ENCODE data around the gene HTT. TPM values are rescaled to one million over a fixed set of nuclear protein-coding genes. Genes with fewer than 3 reads are reported as not detected.

Gene HTT
- total and polyA plus RNA-seq, 2 of the 8 experiments (the other 6 are each of a cell fraction or from before 2014, with no cell fraction given): 24.0 to 71.0 TPM

GRCh38 chr4:3261411-3262207, 187.1 kb downstream of the HTT start (continued):
- TF ChIP-seq CHD7 (IDR thresholded peaks at IDR 0.05; ENCODE audit: insufficient replicate concordance, low read length) (no peak), POU5F1 (IDR thresholded peaks at IDR 0.05; ENCODE audit: low read depth, low read length) (no peak), SIRT6 (IDR thresholded peaks at IDR 0.05; ENCODE audit: low read length) (no peak), ASH2L (IDR thresholded peaks at IDR 0.05; ENCODE audit: low read length) (no peak), SUZ12 (IDR thresholded peaks at IDR 0.05; ENCODE audit: low read length) (no peak), RAD21 (IDR thresholded peaks at IDR 0.05 in 1 of 2, conservative IDR thresholded peaks at IDR 0.05 in 1 of 2; ENCODE audit: low read depth in 2 of 2, low read length in 2 of 2) (no peak), TEAD4 (IDR thresholded peaks at IDR 0.05; ENCODE audit: low read depth, low read length) (no peak), BACH1 (IDR thresholded peaks at IDR 0.05; ENCODE audit: low read length) (no peak), POLR2AphosphoS5 (IDR thresholded peaks at IDR 0.05; ENCODE audit: low read depth, low read length) (no peak), KDM4A (IDR thresholded peaks at IDR 0.05; ENCODE audit: low read depth, low read length, severe bottlenecking) (no peak), EZH2 (IDR thresholded peaks at IDR 0.05; ENCODE audit: low read depth, low read length, severe bottlenecking) (no peak)
